ENCODE data around the gene CRYL1.

Gene CRYL1

DNA sequence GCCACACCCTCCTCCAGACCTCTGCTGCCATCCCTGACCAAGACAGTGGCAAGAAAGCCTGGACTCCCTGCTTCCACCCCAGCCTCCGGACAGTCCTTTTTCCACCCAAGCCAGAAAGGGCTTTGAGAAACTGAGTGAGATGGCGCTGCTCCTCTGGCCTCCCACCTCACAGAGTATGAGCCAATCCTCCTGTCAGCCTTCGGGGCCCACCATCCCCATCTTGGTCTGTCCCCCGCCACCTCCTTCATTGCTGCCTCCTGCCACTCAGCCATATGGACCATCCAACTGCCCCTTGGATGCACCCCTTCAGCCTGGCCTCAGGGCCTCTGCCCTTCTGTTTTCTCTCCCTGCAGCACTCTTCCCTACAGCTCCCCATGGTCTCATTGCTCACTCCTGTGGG is 125.7 kb downstream of the CRYL1 start:
- TF ChIP-seq, protein P1, sequence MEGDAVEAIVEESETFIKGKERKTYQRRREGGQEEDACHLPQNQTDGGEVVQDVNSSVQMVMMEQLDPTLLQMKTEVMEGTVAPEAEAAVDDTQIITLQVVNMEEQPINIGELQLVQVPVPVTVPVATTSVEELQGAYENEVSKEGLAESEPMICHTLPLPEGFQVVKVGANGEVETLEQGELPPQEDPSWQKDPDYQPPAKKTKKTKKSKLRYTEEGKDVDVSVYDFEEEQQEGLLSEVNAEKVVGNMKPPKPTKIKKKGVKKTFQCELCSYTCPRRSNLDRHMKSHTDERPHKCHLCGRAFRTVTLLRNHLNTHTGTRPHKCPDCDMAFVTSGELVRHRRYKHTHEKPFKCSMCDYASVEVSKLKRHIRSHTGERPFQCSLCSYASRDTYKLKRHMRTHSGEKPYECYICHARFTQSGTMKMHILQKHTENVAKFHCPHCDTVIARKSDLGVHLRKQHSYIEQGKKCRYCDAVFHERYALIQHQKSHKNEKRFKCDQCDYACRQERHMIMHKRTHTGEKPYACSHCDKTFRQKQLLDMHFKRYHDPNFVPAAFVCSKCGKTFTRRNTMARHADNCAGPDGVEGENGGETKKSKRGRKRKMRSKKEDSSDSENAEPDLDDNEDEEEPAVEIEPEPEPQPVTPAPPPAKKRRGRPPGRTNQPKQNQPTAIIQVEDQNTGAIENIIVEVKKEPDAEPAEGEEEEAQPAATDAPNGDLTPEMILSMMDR (IDR thresholded peaks at IDR 0.05; ENCODE audit: insufficient read depth, low read depth, low read length, missing control alignments), result no peak
- no peak for DNase-seq (ENCODE audit: low read depth)
- H3K4me3 ChIP-seq (ENCODE audit: low read length), result no peak overlapping the region

DNA sequence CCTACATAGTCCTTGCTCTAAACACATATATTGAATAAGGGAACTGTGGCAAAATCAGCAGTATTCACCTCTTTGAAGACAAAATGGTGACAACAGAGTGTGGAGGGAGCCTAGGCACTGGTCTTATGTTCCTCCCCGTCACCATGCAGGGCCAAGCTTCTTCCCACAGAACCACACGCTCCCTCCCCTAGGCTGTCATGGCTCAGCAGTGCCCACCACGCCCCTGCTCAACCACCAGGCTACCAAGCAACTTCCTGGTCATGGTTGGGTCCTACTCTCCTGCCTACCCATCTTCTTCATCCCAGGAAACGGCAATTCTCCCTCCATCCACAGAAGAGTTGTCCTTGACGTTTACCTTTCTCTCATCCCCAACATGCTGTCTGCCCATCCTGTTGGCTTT is 126.1 kb downstream of the CRYL1 start:
- TF ChIP-seq, protein P1 (IDR thresholded peaks at IDR 0.05; ENCODE audit: insufficient read depth, low read depth, low read length, missing control alignments), result no peak
- no peak overlapping the region for H3K4me3 ChIP-seq (ENCODE audit: low read length)
- DNase-seq (ENCODE audit: low read depth), result no peak

DNA sequence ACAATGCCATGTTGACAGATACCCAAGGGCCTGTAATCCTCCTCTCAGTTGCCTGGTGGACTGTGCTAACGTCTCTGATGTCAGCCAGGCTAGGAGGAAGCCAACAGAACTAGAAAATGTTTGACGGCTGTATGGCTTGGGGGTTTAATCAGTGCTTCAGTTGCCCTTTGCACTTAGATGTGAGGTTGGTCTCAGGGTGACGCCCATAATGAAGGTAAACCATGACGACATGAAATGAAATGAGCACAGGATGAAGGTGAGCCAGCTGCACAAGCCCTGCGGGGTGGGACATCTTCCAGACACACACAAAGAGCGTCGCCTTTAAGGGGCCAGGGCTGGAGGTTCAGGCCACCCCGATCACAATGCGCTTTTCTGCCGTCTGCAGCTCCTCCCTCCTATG is 127.2 kb downstream of the CRYL1 start:
- TF ChIP-seq, protein P1 (IDR thresholded peaks at IDR 0.05; ENCODE audit: insufficient read depth, low read depth, low read length, missing control alignments), result no peak
- DNase-seq (ENCODE audit: low read depth), result no peak

DNA sequence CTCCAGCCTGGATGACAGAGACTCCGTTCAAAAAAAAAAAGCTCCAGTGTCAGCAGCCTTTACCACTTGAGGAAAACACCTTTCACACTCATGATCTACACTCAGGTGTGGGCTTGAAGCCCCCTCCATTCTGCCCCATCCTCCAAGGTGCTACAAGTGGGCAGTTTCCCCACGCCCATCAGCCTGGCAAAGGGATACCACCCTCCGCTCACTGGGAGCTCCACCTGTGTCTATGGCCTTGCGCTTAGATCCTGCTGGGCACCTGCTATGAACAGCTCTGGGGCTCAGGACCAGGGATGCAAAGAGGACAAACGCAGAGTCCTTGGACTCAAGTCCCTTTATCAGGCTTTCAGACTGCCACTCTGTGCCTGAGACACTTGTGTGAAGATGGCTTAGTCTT is 127.8 kb downstream of the CRYL1 start:
- no peak for DNase-seq (ENCODE audit: low read depth)
- no peak overlapping the region for H3K4me3 ChIP-seq (ENCODE audit: low read length)
- TF ChIP-seq, protein P1 (IDR thresholded peaks at IDR 0.05; ENCODE audit: insufficient read depth, low read depth, low read length, missing control alignments), result no peak

More for the DNA sequence above, 127.2 kb downstream of the CRYL1 start:
- no peak overlapping the region for H3K4me3 ChIP-seq (ENCODE audit: low read length)

DNA sequence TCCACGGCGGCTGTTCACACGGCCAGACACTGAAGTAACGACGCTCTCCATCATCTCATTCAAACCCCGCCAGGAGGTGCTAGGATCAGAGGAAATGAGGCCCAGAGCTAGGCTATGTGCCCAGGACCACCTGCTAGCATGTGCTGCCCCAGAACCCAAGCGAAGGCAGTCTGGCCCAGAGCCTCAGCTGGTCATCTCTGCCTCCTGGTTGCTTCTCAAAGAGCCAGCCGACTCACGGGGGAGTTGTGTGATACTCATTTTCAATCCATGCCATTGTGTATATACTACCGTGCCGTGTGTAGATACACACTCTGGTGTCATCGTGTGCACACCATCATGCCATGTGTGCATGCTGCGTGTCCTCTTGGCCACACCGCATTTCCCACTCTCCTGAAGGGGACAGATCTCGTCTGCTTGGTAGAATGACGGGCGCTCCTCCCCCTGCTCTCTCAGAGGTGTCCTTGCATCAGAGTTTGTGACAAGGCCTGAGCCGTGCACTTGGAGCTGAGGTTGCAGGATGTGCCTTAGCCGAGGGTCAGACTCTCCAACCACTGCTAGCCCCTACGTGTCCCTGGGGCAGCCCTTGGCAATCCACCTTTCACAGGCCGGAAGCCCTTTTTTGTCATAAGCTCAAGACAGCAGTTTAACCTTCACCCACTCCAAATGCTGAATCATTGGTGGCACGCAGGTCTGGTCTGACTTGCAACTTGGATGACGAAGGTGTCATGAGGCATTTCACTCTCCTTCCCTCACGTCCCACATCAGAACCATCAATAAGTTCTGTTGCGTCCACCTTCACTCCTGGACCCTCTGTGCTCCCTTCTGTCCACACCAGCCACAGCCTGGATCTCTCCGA is 130.4 kb downstream of the CRYL1 start:
- no peak for DNase-seq (ENCODE audit: low read depth)
- TF ChIP-seq, protein P1 (IDR thresholded peaks at IDR 0.05; ENCODE audit: insufficient read depth, low read depth, low read length, missing control alignments), result no peak
- H3K4me3 ChIP-seq (ENCODE audit: low read length), result no peak overlapping the region

DNA sequence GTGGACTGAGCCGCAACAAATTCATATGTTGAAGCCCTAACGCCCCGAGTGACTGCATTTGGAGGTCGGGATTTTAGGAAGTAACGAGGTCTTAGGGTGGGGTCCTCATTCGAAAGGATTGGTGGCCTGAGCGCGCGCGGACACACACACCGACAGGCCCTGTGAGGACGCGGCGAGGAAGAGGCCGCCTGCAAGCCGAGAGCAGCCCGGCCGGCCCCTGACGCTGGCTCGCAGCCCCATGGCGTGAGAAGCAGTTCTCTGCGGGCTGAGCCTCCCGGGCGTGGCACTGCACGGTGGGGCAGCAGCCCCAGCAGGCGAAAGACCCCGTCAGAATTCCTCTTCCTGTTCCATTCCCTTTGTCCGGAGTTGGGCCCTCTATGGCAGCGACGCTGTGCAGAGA is 131.2 kb downstream of the CRYL1 start:
- DNase-seq (ENCODE audit: low read depth), result no peak
- TF ChIP-seq, protein P1 (IDR thresholded peaks at IDR 0.05; ENCODE audit: insufficient read depth, low read depth, low read length, missing control alignments), result no peak
- no peak overlapping the region for H3K4me3 ChIP-seq (ENCODE audit: low read length)

DNA sequence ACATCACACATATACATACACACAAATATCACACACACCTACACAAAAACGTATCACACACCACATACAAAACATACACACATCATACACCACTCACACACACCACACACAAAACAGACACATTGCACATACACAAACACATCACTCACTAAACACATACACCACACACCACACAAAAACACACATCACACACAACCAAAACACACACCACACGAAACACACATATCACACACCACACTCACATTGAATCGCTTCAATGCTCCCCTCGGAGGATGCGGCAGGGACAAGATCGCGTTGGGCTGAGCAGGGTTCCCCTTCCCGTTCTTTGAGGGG is 131.5 kb downstream of the CRYL1 start:
- no peak for DNase-seq (ENCODE audit: low read depth)
- TF ChIP-seq, protein P1 (IDR thresholded peaks at IDR 0.05; ENCODE audit: insufficient read depth, low read depth, low read length, missing control alignments), result no peak
- H3K4me3 ChIP-seq (ENCODE audit: low read length), result no peak overlapping the region

Measured in epithelial cell of esophagus (primary cell).